NCI-H748 (cell line): ENCODE data around the gene TRPV3.
"Not testable (repeated sequence)": the region's sequence is repeated elsewhere in the genome, so short reads cannot be mapped to it uniquely, and the experiment has no call there.

Experiments used
- DNase-seq: peaks from one replicate; lab custom pipeline; 2025; ENCODE audit not compliant: unreplicated experiment; lab: John Stamatoyannopoulos, UW

Gene TRPV3

GRCh38 chr17:3527468-3527867 lies 30.1 kb downstream of the TRPV3 start:
- DNase-seq, result no peak

DNA sequence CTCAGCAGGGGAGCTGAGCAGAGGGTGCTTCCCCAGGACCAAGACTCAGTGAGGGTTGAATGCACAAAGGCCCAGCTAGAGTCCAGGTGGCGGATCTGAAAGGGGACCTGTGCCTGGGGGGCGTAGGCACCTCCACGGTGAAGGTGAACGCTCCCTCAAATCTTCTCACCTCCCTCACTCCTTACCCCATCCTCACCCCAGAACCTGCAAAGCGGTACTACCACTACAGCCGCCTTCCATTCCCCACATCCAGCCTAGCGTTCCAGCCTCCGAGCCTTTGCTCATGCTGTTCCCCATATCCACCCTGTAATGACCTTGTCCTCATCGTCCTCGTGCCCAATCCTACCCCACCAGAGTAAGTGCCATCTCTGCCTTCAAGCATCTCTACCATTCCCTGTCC lies 30.6 kb downstream of the TRPV3 start:
- DNase-seq, result no peak

DNA sequence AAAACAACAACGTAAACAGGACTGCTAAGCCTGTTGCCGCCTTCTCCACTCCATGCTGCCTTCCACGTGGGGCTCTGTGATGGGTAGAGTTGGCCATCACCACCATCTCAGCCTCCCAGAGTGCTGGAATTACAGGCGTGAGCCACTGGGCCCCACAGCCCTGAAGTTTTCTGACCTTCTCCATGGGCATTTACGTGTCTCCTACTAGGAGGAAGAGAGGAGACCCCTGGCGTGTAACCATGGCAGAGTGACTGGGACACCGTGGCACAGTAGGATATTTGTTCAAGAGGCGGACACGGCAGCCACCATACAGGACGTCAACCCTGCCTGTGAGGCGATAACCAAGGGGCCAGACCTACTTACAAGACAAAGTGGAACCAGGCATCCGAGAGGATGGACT lies 31.1 kb downstream of the TRPV3 start:
- DNase-seq, result no peak

DNA sequence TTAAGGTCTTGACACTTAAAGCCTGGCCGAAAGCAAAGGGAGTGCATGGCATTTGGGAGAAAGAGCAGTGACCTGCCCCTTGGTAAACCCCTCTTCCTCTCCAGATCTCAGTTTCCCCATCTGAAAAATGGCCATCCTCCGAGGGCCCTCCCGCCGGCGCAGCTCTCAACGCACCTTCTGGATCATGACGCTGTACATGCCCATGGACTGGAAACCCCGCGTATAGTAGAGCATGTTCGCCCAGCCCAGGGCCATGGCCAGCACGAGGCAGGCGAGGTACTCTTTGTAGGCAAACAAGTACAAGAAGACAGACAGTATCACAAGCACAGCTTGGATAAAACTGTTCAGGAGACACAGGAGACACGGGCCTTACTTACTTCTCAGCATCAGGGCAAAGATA lies 33.6 kb downstream of the TRPV3 start:
- no peak for DNase-seq

DNA sequence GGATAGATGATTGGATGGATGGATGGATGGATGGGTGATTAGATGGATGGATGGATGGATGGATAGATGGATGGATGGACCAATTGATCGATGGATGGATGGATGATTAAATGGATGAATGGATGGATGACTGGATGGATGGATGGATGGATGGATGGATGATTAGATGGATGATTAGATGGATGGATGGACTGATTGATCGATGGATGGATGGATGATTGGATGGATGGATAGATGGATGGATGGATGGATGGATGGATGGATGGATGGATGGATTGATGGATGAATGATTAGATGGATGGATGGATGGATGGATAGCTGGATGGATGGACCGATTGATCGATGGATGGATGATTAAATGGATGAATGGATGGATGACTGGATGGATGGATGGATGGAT lies 38.1 kb downstream of the TRPV3 start:
- DNase-seq, result not testable (repeated sequence)

- DNase-seq, result no peak
Measured at GRCh38 chr17:3514873-3515272, 42.7 kb downstream of the TRPV3 start.

DNA sequence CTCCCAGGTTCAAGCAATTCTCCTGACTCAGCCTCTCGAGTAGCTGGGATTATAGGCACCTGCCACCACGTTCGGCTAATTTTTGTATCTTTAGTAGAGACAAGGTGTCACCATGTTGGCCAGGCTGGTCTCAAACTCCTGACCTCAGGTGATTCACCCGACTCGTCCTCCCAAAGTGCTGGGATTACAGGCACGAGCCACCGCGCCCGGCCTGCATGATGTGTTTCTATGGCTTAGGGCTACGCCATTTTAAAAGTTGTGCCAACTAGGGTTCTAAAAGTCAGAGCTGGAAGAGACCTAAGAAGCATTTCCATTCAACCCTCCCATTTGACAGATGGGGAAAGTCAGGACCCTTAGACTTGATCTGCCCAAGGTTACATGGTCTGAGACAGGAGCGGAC lies 43.4 kb downstream of the TRPV3 start:
- DNase-seq, result not testable (repeated sequence)

- DNase-seq, result no peak
Measured at GRCh38 chr17:3513305-3514035, 44.1 kb downstream of the TRPV3 start.

- DNase-seq, result no peak
Measured at GRCh38 chr17:3512505-3513171, 45.0 kb downstream of the TRPV3 start.

DNA sequence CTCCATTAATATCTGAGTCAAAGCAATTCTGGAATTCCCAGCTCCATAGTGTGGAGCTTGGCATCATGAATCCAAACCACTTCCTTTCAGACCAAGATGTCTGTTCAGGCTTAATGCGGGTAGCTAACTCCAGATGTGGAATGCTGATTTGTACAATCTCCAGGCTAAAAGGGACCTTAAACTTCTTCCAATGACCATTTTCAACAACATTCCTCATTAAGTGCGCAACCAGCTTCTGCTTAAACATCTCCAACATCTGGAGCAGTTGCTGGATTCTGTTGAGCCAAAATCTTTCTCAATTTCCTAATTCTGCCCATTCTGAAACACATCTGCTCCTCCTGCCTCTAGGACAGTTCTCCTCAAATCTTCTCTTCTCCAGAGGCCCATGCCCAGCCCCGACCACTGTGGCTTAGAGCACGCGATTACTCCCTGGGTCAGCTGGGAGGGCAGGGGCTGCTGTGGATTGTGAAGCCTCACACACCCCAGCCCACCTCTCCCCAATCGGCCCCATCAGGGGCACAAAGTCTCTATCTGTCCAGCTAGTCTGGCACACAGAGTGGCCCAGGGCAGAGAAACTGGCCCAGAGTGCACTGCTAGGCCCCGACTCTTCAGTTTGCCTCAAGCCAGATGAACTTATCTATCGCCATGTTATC lies 45.6 kb downstream of the TRPV3 start:
- no peak for DNase-seq

DNA sequence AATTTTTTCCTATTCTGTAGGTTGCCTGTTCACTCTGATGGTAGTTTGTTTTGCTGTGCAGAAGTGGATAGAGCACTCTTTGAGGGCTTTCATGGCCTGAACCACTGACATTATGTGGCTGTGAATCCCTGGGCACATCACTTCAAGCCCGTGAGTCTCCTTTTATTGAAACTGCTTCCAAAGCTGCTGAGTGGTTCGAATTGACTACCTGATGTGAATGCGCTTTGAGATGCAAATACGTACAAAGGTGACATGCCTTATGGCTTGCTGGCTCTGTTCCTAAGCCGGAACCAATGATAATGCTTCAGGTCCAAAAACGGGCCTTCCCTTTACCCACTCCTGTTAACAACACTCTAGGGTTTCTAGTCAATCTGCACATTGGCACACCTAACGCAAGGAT lies 47.5 kb downstream of the TRPV3 start:
- DNase-seq, result no peak

- DNase-seq, result no peak
Measured at GRCh38 chr17:3507869-3508268, 49.7 kb downstream of the TRPV3 start.

DNA sequence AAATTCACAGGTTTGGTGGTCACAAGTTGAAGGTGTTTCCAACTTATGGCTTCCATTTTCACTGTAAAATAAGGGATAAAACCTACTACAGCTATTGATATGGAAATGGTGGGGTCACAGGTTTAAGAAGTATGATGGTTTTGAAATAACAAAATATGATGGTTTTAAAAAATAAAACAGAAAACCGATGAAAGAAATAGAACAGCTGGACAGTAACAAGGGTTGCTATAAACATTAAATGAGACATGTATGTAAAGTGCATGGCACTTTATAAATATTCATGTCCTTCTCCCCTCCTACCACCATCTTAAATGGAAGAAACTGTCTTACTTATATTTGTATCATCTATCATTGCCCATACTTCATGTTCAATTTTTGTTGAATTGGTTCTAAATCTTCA lies 50.5 kb downstream of the TRPV3 start:
- no peak for DNase-seq

- DNase-seq, result no peak
Measured at GRCh38 chr17:3506054-3506453, 51.6 kb downstream of the TRPV3 start.

GRCh38 chr17:3505008-3505407 lies 52.6 kb downstream of the TRPV3 start:
- no peak for DNase-seq

GRCh38 chr17:3503285-3503684 lies 54.3 kb downstream of the TRPV3 start:
- DNase-seq, result no peak

DNA sequence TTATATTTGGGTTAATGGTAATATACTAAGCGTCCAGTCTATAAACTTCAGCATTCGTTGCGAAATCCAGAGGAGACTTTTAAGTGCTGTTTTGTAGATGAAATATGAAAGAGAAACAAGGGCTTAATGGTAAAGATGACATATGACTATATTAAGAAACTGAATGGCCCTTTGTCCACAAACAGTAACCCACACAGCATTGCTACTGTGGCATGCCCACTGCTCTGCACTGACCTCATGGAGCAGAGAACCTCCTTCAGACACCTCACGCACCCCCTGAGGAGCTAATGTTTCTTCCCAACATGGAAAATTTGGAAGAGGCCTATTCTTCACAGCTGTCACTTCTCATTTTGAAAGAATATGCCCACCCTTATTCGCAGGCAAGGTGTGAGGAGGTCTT lies 55.1 kb downstream of the TRPV3 start:
- no peak for DNase-seq

DNA sequence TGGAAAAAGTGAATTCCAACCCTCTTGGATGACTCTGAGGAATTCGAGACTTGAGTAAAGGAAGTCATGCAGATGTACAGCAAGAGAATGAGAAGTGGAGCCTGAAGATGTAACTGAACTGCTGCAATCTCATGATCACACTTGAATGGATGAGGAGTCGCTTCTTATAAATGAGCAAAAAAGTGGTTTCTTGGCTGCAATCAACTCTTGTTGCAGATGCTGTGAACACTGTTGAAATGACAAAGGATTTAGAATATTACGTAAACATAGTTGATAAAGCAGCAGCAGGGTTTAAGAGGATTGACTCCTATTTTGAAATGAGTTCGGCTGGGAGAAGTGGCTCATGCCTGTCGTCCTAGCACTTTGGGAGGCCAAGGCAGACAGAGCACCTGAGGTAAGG lies 56.3 kb downstream of the TRPV3 start:
- no peak for DNase-seq

GRCh38 chr17:3497101-3497500 lies 60.5 kb downstream of the TRPV3 start:
- no peak for DNase-seq

DNA sequence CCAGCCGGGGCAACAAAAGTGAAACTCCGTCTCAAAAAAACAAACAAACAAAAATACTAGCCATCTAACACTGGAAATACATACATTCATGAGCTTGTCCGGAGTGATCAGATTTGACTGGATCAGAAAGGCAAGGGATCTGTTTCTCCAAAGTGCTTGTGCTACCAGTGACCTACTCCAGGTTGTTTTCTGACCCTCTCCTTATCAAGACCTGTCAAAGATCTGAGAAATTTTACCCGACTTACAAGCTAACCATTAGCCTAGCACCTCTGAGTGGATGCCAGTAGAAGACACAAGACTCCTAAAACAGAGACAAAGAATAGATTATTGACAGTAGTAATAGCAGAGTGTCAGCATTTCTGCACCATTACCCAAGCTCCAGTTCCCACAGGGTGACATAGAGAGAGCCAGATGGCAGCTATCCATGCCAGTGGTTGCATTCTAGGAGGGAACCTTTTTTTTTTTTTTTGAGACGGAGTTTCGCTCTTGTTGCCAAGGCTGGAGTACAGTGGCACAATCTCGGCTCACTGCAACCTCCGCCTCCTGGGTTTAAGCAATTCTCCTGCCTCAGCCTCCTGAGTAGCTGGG lies 72.0 kb downstream of the TRPV3 start:
- no peak for DNase-seq

DNA sequence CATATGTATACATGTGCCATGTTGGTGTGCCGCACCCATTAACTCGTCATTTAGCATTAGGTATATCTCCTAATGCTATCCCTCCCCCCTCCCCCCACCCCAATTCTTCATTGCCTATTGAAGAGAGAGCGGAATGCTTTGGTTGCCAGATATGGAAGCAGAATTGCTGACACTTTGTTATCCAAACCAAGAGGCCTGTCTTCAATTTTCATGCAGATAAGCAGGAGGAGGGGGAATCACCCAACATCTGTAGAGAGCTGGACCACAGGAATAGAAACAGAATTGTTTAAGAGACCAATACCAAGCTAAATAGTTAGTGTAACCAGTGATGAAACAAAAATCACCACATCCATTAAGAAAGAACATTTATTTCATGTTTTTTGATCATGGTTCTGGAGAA lies 74.8 kb downstream of the TRPV3 start:
- no peak for DNase-seq

DNA sequence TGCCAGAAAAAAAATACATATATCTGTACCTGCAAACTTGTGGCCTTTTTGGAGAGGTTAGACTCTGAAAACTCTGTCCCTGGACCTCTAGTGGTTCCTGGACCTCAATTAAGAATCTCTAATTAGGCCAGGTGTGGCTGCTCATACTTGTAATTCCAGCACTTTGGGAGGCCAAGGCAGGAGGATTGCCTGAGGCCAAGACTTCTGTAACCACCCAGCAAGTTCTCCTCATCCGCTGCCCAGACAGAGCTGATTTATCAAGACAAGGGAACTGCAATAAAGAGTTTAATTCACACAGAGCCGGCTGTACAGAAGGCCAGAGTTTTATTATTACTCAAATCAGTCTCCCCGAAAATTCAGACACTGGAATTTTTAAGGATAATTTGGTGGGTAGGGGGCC lies 77.6 kb downstream of the TRPV3 start:
- no peak for DNase-seq
